Measurements from ENCODE around the gene SPON1. TPM values are rescaled to one million over a fixed set of nuclear protein-coding genes. Genes with fewer than 3 reads are reported as not detected.

The SPON1 gene
- total RNA-seq, 1 experiment from 2014 or later, result 0.20 TPM

- peaks cover 51 to 88% (median 66%) of the 10 kb centered on the region in 3 experiments for H3K36me3 Mint-ChIP-seq (ENCODE audit: insufficient read depth in 1 of 3, low read depth in 3 of 3)
Observed at GRCh38 chr11:14273895-14274294, 311.4 kb downstream of the SPON1 start.

More at GRCh38 chr11:14273895-14274294, 311.4 kb downstream of the SPON1 start:
- no CpG with 5 or more reads among the region's 2 CpGs for WGBS (ENCODE audit: extremely low coverage, insufficient read length, low lambda C conversion rate)
- H3K79me1 ChIP-seq (ENCODE audit: insufficient read depth, low read depth, low read length, poor library complexity, severe bottlenecking), result no peaks in the 10 kb centered on the region
- H2BK120ac ChIP-seq (ENCODE audit: low read depth, low read length, poor library complexity, severe bottlenecking), result no peak overlapping the region
- Mint-ChIP-seq H3K9me3 (peaks cover 22 to 26% of the 10 kb centered on the region in 2 experiments), H3K4me1 (peaks cover 3 to 7% of the 10 kb centered on the region in 2 experiments; a peak in 2 of 4 replicates), H3K27ac (no peak overlapping the region), H3K4me3 (no peak overlapping the region), H3K27me3 (ENCODE audit: low read depth) (peaks cover 5% of the 10 kb centered on the region)
- no peak overlapping the region for H2AK5ac ChIP-seq (ENCODE audit: insufficient read length, low read length)
- H2BK20ac ChIP-seq (ENCODE audit: low read depth, low read length, poor library complexity, severe bottlenecking), result no peak overlapping the region
- H2AFZ ChIP-seq (ENCODE audit: low read length), result no peak overlapping the region
- no peak for DNase-seq
- no peak overlapping the region for H3K14ac ChIP-seq (ENCODE audit: insufficient read depth, low read length)
- no peak overlapping the region for H4K8ac ChIP-seq (replicated peaks; ENCODE audit: insufficient read length, low read depth, low read length)
- no peaks in the 10 kb centered on the region for H3K27me3 ChIP-seq (ENCODE audit: insufficient read depth, low read length)
- no peak overlapping the region for H3K4ac ChIP-seq (ENCODE audit: low read depth, low read length)
- TF ChIP-seq CTCF (conservative IDR thresholded peaks at IDR 0.05), result no peak
- no peak overlapping the region for H2BK5ac ChIP-seq (ENCODE audit: insufficient read length, low read length)
- no peak overlapping the region for H2BK15ac ChIP-seq (ENCODE audit: low read depth, low read length)
- no peak overlapping the region for H3K4me2 ChIP-seq (ENCODE audit: insufficient read depth, insufficient read length, low read length)
- H3K27ac ChIP-seq (ENCODE audit: insufficient read length, low read depth, low read length), result no peak overlapping the region
- no peak overlapping the region for H3T11ph ChIP-seq (ENCODE audit: low read length)
- no peak overlapping the region for H3K56ac ChIP-seq (ENCODE audit: insufficient read length, low read depth, low read length)
- no peaks in the 10 kb centered on the region for H4K20me1 ChIP-seq (ENCODE audit: control insufficient read depth, insufficient read depth, insufficient read length)
- no peak overlapping the region for H2BK12ac ChIP-seq (ENCODE audit: insufficient read length, low read depth, low read length)
- no peaks in the 10 kb centered on the region for H3K9me3 ChIP-seq (ENCODE audit: control insufficient read depth, low read depth, low read length)
- H4K5ac ChIP-seq (ENCODE audit: insufficient read length, low read depth, low read length), result no peak overlapping the region
- H3K18ac ChIP-seq (ENCODE audit: insufficient read length, low read depth, low read length), result no peak overlapping the region
- no peak overlapping the region for H3K9ac ChIP-seq (ENCODE audit: extremely low read depth, insufficient read length, low read length)
- H3K23me2 ChIP-seq (ENCODE audit: insufficient read length, low read depth, low read length, poor library complexity, severe bottlenecking), result no peaks in the 10 kb centered on the region
- H3K79me2 ChIP-seq (ENCODE audit: insufficient read depth, low read length), result no peaks in the 10 kb centered on the region
- no peaks in the 10 kb centered on the region for H3K4me1 ChIP-seq (ENCODE audit: insufficient read depth, low read length)
- H3K23ac ChIP-seq (ENCODE audit: insufficient read length, low read depth, low read length), result no peak overlapping the region
- H4K91ac ChIP-seq (ENCODE audit: insufficient read length, low read depth, low read length), result no peak overlapping the region

Measured in H9 (cell line).